Stimulated activated CD4-positive, alpha-beta T cell treated with anti-CD3 and anti-CD28 coated beads, Interleukin-15, amount 100 ng/mL, for 24 hours (primary cell): Measurements from ENCODE around the gene SHF.
A peak's percentile ranks its signal among the peaks of the same experiment; 100 is the strongest.

Experiments
- DNase-seq: peaks from one replicate; pipeline ENCODE4 v3.0.0-alpha.2; 2020

The SHF gene

GRCh38 chr15:45121706-45122417 is 65.9 kb downstream of the SHF start:
- no peak for DNase-seq

GRCh38 chr15:45121020-45121419 is 66.7 kb downstream of the SHF start:
- DNase-seq: no peak

- no peak for DNase-seq
These were observed 67.4 kb downstream of the SHF start for GRCh38 chr15:45120081-45120972.

GRCh38 chr15:45118996-45119395 is 68.8 kb downstream of the SHF start:
- no peak for DNase-seq

- DNase-seq: peak; percentile 91
These were observed 69.6 kb downstream of the SHF start for GRCh38 chr15:45118131-45118588.

- no peak for DNase-seq
These were observed 70.2 kb downstream of the SHF start for GRCh38 chr15:45117308-45118130.
